ENCODE results near the gene SLAMF1. TPM values are rescaled to one million over a fixed set of nuclear protein-coding genes. Genes with fewer than 3 reads are reported as not detected.
A peak's percentile ranks its signal among the peaks of the same experiment; 100 is the strongest.

The SLAMF1 gene
- total and polyA plus RNA-seq, 9 of the 15 experiments (the other 6 are each of a cell fraction or from before 2014, with no cell fraction given), result 0.04 to 0.17 (median 0.11) TPM; not detected in 4

GRCh38 chr1:160658162-160658813 is 11.4 kb upstream of the SLAMF1 start (continued):
- TF ChIP-seq KLF10 (CRISPR knock-in tag; IDR thresholded peaks at IDR 0.05) (no peak), ZBTB8A (IDR thresholded peaks at IDR 0.05; ENCODE audit: partially characterized antibody) (no peak), ETV6 (IDR thresholded peaks at IDR 0.05; ENCODE audit: borderline replicate concordance in 1 of 2, low read depth in 2 of 2, low read length in 1 of 2) (0 out of 4 replicates have a peak, but pooled peaks of 1 of the 2 experiments have one; percentile 7), ETV6 (CRISPR knock-in tag; IDR thresholded peaks at IDR 0.05; ENCODE audit: borderline replicate concordance) (no peak), CREM (IDR thresholded peaks at IDR 0.05; ENCODE audit: low read depth) (peak; percentile 22; the same call in 1 of the 2 replicates), HDAC2 (IDR thresholded peaks at IDR 0.05) (peak; percentile 46; the same call in 1 of the 2 replicates), ZBTB1 (CRISPR knock-in tag; IDR thresholded peaks at IDR 0.05; ENCODE audit: borderline replicate concordance, low read depth) (no peak), XRCC5 (IDR thresholded peaks at IDR 0.05; ENCODE audit: low read depth, low read length) (no peak), NR2C2 (CRISPR knock-in tag; IDR thresholded peaks at IDR 0.05) (no peak), NR2C2 (tag; IDR thresholded peaks at IDR 0.05) (peak; percentile 92), FOSL1 (tag; conservative IDR thresholded peaks at IDR 0.05) (peak; percentile 38; the same call in 1 of the 2 replicates), TFAM (CRISPR knock-in tag; conservative IDR thresholded peaks at IDR 0.05) (no peak), FOXA3 (CRISPR knock-in tag; conservative IDR thresholded peaks at IDR 0.05 in 1 of 2, IDR thresholded peaks at IDR 0.05 in 1 of 2) (peak in 1 of 2 experiments; percentile 32; a peak in 1 of 4 replicates), BCLAF1 (IDR thresholded peaks at IDR 0.05; ENCODE audit: borderline replicate concordance in 1 of 2, control insufficient read depth in 1 of 2, low read depth in 2 of 2, low read length in 1 of 2) (no peak), U2AF1 (optimal IDR thresholded peaks at IDR 0.05; ENCODE audit: low read depth, low read length) (no peak), ARHGAP35 (IDR thresholded peaks at IDR 0.05; ENCODE audit: partially characterized antibody) (no peak), MIER1 (IDR thresholded peaks at IDR 0.05; ENCODE audit: low read depth) (no peak), SMARCC2 (IDR thresholded peaks at IDR 0.05; ENCODE audit: low read depth) (peak; percentile 24; the same call in 1 of the 2 replicates), TRIM25 (IDR thresholded peaks at IDR 0.05; ENCODE audit: borderline replicate concordance) (no peak), SMARCA4 (IDR thresholded peaks at IDR 0.05) (peak; percentile 62; the same call in 1 of the 2 replicates), NR2C1 (IDR thresholded peaks at IDR 0.05) (peak; percentile 81), NR2C1 (tag; IDR thresholded peaks at IDR 0.05) (peak; percentile 82), CBFA2T3 (IDR thresholded peaks at IDR 0.05) (peak; percentile 35; the same call in 1 of the 2 replicates)
